SK-MEL-5 (cell line): Measurements from ENCODE around the gene PHKA2. TPM values are rescaled to one million over a fixed set of nuclear protein-coding genes. Genes with fewer than 3 reads are reported as not detected.
"Not testable (repeated sequence)": the region's sequence is repeated elsewhere in the genome, so short reads cannot be mapped to it uniquely, and the experiment has no call there.

Source experiments
- DNase-seq: peaks from one replicate; pipeline ENCODE4 v3.0.0-alpha.2; 2016; ENCODE audit warnings: low read depth, low spot score
- in situ Hi-C: cut with HindIII; loops from 2 replicates; pipeline ENCODE4 v1.10.0; 2016; ENCODE audit warnings: low sequenced_read_pairs, high pct_unique_total_duplicates, low pct_unique_long_range_greater_than_20kb
- small RNA-seq, 2 experiments: library from RNA; depleted of rRNA; stranded (forward); fragments of <200 nt; gene quantifications; one replicate each; pipeline ENCODE3, GENCODE V24; 2014
- total RNA-seq: library from RNA; depleted of rRNA; stranded (reverse); fragments of >200 nt; shearing (Covaris generic); gene quantifications from 2 replicates; pipeline ENCODE4 v1.2.3, GENCODE V29; 2014; rRNA removed

The PHKA2 gene
- total RNA-seq, 1 experiment from 2014 or later = 4.3 TPM

GRCh38 chrX:18861511-18861910 lies 122.4 kb downstream of the PHKA2 start:
- in situ Hi-C loops = no loop called here
- DNase-seq = no peak

- in situ Hi-C loops = no loop called here
- DNase-seq = no peak
Observed at GRCh38 chrX:18856645-18856997, 127.3 kb downstream of the PHKA2 start.

- DNase-seq = peak; percentile 95
- in situ Hi-C loops = no loop called here
Observed at GRCh38 chrX:18855919-18856644, 127.8 kb downstream of the PHKA2 start.

- in situ Hi-C loops, DNase-seq: not testable (repeated sequence)
Observed at GRCh38 chrX:18847901-18848300, 136.0 kb downstream of the PHKA2 start.

Small RNAs within 50 kb of the gene (small RNA-seq; reads per million reads assigned to genes)
- 0 reads per million in 2 experiments for gene RN7SL48P

Other genes starting within 250 kb of the PHKA2 start
- gene ADGRG2, start 138.4 kb upstream of the PHKA2 start, total RNA-seq = not detected in 2 replicates